Spleen (tissue), 7 donors: ENCODE data around the gene TYW1.
"Not testable (repeated sequence)": the region's sequence is repeated elsewhere in the genome, so short reads cannot be mapped to it uniquely, and the experiment has no call there.

Experiments
- CTCF ChIP-seq, 11 experiments: fragments of 200-600 bp in 7 of 11; fragments of 450-650 bp in 4 of 11; sonication (generic) in 4 of 11; IDR thresholded peaks in 8 of 11; conservative IDR thresholded peaks in 3 of 11; 1 replicate in 7 of 11; 2 replicates in 4 of 11; pipeline versions ENCODE4 v1.4.0 to v1.8.0; 2016 to 2021; ENCODE audit warnings: antibody characterized with exemption in 11 of 11, inconsistent platforms in 4 of 11, mild to moderate bottlenecking in 1 of 11
- POLR2A ChIP-seq, 3 donors: fragments of 450-650 bp; IDR thresholded peaks; one replicate each; pipeline ENCODE4 v1.5.1; 2017; ENCODE audit warnings: antibody characterized with exemption in 3 of 3, mild to moderate bottlenecking in 1 of 3
- donor health status: DM: no; HTN: no; CAD: no; lungs with moderate emphysema.
- donor health status: DM: no; HTN: no; CAD: no.
- donor health status: DM: no; HTN: no; CAD: no.

GRCh38 chr7:67145581-67146193 is 149.1 kb downstream of the TYW1 start:
- not testable (repeated sequence) for TF ChIP-seq POLR2A (IDR thresholded peaks at IDR 0.05); CTCF (IDR thresholded peaks at IDR 0.05 in 8 of 11, conservative IDR thresholded peaks at IDR 0.05 in 3 of 11)
